WTC11 (cell line): ENCODE measurements around the gene UBXN4.
"Not testable (repeated sequence)": the region's sequence is repeated elsewhere in the genome, so short reads cannot be mapped to it uniquely, and the experiment has no call there.

ENCODE experiments used
- AR ChIP-seq: fragments of 250-450 bp; sonication (Bioruptor Pico); IDR thresholded peaks from 2 replicates; pipeline ENCODE4 v1.9.0; 2021; ENCODE audit warnings: mild to moderate bottlenecking
- ATF2 ChIP-seq: sonication (generic); formaldehyde crosslinking; IDR thresholded peaks from 2 replicates; pipeline ENCODE4 v1.8.1; 2022; ENCODE audit warnings: low read depth, missing genetic modification reagents, borderline replicate concordance
- CREB1 ChIP-seq: sonication (generic); formaldehyde crosslinking; IDR thresholded peaks from 2 replicates; pipeline ENCODE4 v1.8.0; 2023; ENCODE audit warnings: mild to moderate bottlenecking, missing genetic modification reagents
- CTCF ChIP-seq: fragments of 200-600 bp; IDR thresholded peaks from 2 replicates; pipeline ENCODE4 v1.8.0; 2022; ENCODE audit warnings: antibody characterized with exemption
- FOXJ3 ChIP-seq: sonication (generic); formaldehyde crosslinking; IDR thresholded peaks from 2 replicates; pipeline ENCODE4 v1.9.0; 2021; ENCODE audit warnings: missing genetic modification reagents, mild to moderate bottlenecking, borderline replicate concordance
- NR3C1 ChIP-seq: sonication (generic); formaldehyde crosslinking; conservative IDR thresholded peaks from 2 replicates; pipeline ENCODE4 v1.8.1; 2023; ENCODE audit warnings: low read depth, mild to moderate bottlenecking, missing genetic modification reagents

- not testable (repeated sequence) for TF ChIP-seq CTCF; CREB1 (CRISPR knock-in tag); NR3C1 (CRISPR knock-in tag); AR; FOXJ3 (CRISPR knock-in tag); ATF2 (CRISPR knock-in tag)
Observed at GRCh38 chr2:135795641-135796040, 54.0 kb downstream of the UBXN4 start.
